Measurements from ENCODE around the gene ABCC1.

GRCh38 chr16:16038950-16039349 lies 89.5 kb downstream of the ABCC1 start:
- TF ChIP-seq CTCF (conservative IDR thresholded peaks at IDR 0.05; ENCODE audit: low read length) (no peak), EZH2phosphoT487 (IDR thresholded peaks at IDR 0.05; ENCODE audit: borderline replicate concordance) (no peak)

Measured in Loucy (cell line).